ENCODE data around the gene AHCYL2. TPM values are rescaled to one million over a fixed set of nuclear protein-coding genes. Genes with fewer than 3 reads are reported as not detected.

The AHCYL2 gene
- total RNA-seq, 1 experiment from 2014 or later: 17.0 TPM

DNA sequence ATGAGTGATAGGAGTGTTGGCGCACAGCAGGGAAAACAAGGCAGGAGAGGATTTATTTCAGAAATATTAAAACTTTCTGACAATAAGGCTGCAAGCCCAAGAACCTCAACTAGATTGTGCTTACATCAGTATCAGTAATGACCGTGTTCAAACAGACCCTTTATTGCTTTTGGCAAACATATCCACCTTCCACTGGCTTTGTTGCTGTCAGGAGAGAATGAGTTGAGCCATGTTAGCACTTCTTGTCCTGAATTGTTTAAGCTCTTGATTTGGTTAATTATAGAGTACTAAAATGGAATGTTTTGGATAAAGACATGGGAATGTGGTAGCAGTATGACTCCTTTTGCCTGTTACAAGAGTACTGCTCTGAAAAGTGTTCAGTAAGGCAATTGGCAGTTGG is 3.8 kb downstream of the AHCYL2 start:
- H3K4me3 ChIP-seq (replicated peaks in 1 of 2; ENCODE audit: low read depth in 1 of 2, low read length in 2 of 2): no peak overlapping the region
- TF ChIP-seq POLR2A (IDR thresholded peaks at IDR 0.05; ENCODE audit: borderline replicate concordance, extremely low read depth, insufficient read depth, insufficient read length) (no peak), EGR1 (IDR thresholded peaks at IDR 0.05; ENCODE audit: low read depth) (no peak), SRF (IDR thresholded peaks at IDR 0.05; ENCODE audit: low read depth) (no peak), RAD21 (IDR thresholded peaks at IDR 0.05; ENCODE audit: low read depth) (no peak), ZNF274 (IDR thresholded peaks at IDR 0.05; ENCODE audit: low read depth, low read length) (no peak), EZH2phosphoT487 (IDR thresholded peaks at IDR 0.05; ENCODE audit: borderline replicate concordance) (no peak), SP1 (IDR thresholded peaks at IDR 0.05; ENCODE audit: low read depth) (no peak), JUND (IDR thresholded peaks at IDR 0.05) (no peak), EZH2 (IDR thresholded peaks at IDR 0.05) (no peak)
- TF ChIP-seq, protein P1, sequence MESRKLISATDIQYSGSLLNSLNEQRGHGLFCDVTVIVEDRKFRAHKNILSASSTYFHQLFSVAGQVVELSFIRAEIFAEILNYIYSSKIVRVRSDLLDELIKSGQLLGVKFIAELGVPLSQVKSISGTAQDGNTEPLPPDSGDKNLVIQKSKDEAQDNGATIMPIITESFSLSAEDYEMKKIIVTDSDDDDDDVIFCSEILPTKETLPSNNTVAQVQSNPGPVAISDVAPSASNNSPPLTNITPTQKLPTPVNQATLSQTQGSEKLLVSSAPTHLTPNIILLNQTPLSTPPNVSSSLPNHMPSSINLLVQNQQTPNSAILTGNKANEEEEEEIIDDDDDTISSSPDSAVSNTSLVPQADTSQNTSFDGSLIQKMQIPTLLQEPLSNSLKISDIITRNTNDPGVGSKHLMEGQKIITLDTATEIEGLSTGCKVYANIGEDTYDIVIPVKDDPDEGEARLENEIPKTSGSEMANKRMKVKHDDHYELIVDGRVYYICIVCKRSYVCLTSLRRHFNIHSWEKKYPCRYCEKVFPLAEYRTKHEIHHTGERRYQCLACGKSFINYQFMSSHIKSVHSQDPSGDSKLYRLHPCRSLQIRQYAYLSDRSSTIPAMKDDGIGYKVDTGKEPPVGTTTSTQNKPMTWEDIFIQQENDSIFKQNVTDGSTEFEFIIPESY (IDR thresholded peaks at IDR 0.05; ENCODE audit: extremely low read depth, insufficient replicate concordance, low read length): no peak
- TF ChIP-seq, protein P2, sequence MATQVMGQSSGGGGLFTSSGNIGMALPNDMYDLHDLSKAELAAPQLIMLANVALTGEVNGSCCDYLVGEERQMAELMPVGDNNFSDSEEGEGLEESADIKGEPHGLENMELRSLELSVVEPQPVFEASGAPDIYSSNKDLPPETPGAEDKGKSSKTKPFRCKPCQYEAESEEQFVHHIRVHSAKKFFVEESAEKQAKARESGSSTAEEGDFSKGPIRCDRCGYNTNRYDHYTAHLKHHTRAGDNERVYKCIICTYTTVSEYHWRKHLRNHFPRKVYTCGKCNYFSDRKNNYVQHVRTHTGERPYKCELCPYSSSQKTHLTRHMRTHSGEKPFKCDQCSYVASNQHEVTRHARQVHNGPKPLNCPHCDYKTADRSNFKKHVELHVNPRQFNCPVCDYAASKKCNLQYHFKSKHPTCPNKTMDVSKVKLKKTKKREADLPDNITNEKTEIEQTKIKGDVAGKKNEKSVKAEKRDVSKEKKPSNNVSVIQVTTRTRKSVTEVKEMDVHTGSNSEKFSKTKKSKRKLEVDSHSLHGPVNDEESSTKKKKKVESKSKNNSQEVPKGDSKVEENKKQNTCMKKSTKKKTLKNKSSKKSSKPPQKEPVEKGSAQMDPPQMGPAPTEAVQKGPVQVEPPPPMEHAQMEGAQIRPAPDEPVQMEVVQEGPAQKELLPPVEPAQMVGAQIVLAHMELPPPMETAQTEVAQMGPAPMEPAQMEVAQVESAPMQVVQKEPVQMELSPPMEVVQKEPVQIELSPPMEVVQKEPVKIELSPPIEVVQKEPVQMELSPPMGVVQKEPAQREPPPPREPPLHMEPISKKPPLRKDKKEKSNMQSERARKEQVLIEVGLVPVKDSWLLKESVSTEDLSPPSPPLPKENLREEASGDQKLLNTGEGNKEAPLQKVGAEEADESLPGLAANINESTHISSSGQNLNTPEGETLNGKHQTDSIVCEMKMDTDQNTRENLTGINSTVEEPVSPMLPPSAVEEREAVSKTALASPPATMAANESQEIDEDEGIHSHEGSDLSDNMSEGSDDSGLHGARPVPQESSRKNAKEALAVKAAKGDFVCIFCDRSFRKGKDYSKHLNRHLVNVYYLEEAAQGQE (IDR thresholded peaks at IDR 0.05; ENCODE audit: low read depth): no peak
- TF ChIP-seq, protein P3, sequence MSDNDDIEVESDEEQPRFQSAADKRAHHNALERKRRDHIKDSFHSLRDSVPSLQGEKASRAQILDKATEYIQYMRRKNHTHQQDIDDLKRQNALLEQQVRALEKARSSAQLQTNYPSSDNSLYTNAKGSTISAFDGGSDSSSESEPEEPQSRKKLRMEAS (IDR thresholded peaks at IDR 0.05): no peak
- H3K36me3 ChIP-seq (ENCODE audit: control insufficient read depth in 1 of 2, insufficient read depth in 2 of 2, low read length in 2 of 2): no peaks in the 10 kb centered on the region
- H3K4me2 ChIP-seq (ENCODE audit: low read length): no peak overlapping the region
- H3K79me2 ChIP-seq (ENCODE audit: insufficient read depth, low read length): peaks cover 6% of the 10 kb centered on the region
- H3K9me3 ChIP-seq (ENCODE audit: control insufficient read depth in 1 of 2, insufficient read depth in 1 of 2, low read depth in 1 of 2, low read length in 2 of 2): no peaks in the 10 kb centered on the region
- ChIA-PET POLR2A (no interaction called here), CTCF (no interaction called here), RAD21 (ENCODE audit: low non-redundant PET in 1 of 2, low total read pairs in 2 of 2, uncharacterized antibody in 2 of 2, unreplicated experiment in 2 of 2) (interaction anchor here in 1 of 2 experiments (0.5 kb wide), 1 partner anchor 8 kb away, joined by 4 read pairs; no protein-coding TSS in a partner anchor)
- DNase-seq (ENCODE audit: low read depth, low spot score) (no peak), ATAC-seq (no peak)
- H2AFZ ChIP-seq (ENCODE audit: low read depth, low read length, poor library complexity, severe bottlenecking): no peak overlapping the region
- no peak overlapping the region for H3K9ac ChIP-seq (ENCODE audit: low read length)
- H4K20me1 ChIP-seq (ENCODE audit: insufficient read depth): no peaks in the 10 kb centered on the region
- H3K9me2 ChIP-seq (ENCODE audit: insufficient read depth): no peaks in the 10 kb centered on the region
- BruUV-seq (replicated peaks): no TSS peak
- H3K27me3 ChIP-seq (ENCODE audit: insufficient read depth, low read length): no peaks in the 10 kb centered on the region
- H3K27ac ChIP-seq (ENCODE audit: low read depth, low read length): no peak overlapping the region
- peaks cover 9 to 24% of the 10 kb centered on the region in 2 experiments; a peak in 3 of 4 replicates for H3K4me1 ChIP-seq (ENCODE audit: control insufficient read depth in 1 of 2, insufficient read depth in 2 of 2, low read length in 2 of 2)
- intact Hi-C loops (cut with micrococcal nuclease): no loop called here

Measured in HCT116 (cell line).